ENCODE results near the gene IFITM10.

GRCh38 chr11:1727096-1727690 is 23.2 kb downstream of the IFITM10 start:
- TF ChIP-seq, protein P1, sequence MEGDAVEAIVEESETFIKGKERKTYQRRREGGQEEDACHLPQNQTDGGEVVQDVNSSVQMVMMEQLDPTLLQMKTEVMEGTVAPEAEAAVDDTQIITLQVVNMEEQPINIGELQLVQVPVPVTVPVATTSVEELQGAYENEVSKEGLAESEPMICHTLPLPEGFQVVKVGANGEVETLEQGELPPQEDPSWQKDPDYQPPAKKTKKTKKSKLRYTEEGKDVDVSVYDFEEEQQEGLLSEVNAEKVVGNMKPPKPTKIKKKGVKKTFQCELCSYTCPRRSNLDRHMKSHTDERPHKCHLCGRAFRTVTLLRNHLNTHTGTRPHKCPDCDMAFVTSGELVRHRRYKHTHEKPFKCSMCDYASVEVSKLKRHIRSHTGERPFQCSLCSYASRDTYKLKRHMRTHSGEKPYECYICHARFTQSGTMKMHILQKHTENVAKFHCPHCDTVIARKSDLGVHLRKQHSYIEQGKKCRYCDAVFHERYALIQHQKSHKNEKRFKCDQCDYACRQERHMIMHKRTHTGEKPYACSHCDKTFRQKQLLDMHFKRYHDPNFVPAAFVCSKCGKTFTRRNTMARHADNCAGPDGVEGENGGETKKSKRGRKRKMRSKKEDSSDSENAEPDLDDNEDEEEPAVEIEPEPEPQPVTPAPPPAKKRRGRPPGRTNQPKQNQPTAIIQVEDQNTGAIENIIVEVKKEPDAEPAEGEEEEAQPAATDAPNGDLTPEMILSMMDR (IDR thresholded peaks at IDR 0.05), result no peak
- TF ChIP-seq ELF1 (IDR thresholded peaks at IDR 0.05) (no peak), FOXJ3 (CRISPR knock-in tag; IDR thresholded peaks at IDR 0.05) (no peak), EP300 (IDR thresholded peaks at IDR 0.05; ENCODE audit: borderline replicate concordance in 1 of 2, low read depth in 1 of 2, low read length in 1 of 2) (no peak), GATA2 (CRISPR knock-in tag; IDR thresholded peaks at IDR 0.05) (no peak), TAF1 (IDR thresholded peaks at IDR 0.05; ENCODE audit: borderline replicate concordance, low read depth, low read length) (no peak), POLR2AphosphoS5 (IDR thresholded peaks at IDR 0.05; ENCODE audit: low read depth, low read length) (no peak), CHD2 (IDR thresholded peaks at IDR 0.05; ENCODE audit: low read length, partially characterized antibody) (no peak), EZH2phosphoT487 (IDR thresholded peaks at IDR 0.05; ENCODE audit: borderline replicate concordance, low read depth) (no peak), RAD21 (IDR thresholded peaks at IDR 0.05; ENCODE audit: low read length) (no peak), YY1 (IDR thresholded peaks at IDR 0.05; ENCODE audit: low read depth) (no peak), SMC3 (IDR thresholded peaks at IDR 0.05; ENCODE audit: low read depth, low read length) (no peak)
- TF ChIP-seq, protein P2, sequence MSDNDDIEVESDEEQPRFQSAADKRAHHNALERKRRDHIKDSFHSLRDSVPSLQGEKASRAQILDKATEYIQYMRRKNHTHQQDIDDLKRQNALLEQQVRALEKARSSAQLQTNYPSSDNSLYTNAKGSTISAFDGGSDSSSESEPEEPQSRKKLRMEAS (IDR thresholded peaks at IDR 0.05; ENCODE audit: low read depth), result no peak
- TF ChIP-seq, protein P3, sequence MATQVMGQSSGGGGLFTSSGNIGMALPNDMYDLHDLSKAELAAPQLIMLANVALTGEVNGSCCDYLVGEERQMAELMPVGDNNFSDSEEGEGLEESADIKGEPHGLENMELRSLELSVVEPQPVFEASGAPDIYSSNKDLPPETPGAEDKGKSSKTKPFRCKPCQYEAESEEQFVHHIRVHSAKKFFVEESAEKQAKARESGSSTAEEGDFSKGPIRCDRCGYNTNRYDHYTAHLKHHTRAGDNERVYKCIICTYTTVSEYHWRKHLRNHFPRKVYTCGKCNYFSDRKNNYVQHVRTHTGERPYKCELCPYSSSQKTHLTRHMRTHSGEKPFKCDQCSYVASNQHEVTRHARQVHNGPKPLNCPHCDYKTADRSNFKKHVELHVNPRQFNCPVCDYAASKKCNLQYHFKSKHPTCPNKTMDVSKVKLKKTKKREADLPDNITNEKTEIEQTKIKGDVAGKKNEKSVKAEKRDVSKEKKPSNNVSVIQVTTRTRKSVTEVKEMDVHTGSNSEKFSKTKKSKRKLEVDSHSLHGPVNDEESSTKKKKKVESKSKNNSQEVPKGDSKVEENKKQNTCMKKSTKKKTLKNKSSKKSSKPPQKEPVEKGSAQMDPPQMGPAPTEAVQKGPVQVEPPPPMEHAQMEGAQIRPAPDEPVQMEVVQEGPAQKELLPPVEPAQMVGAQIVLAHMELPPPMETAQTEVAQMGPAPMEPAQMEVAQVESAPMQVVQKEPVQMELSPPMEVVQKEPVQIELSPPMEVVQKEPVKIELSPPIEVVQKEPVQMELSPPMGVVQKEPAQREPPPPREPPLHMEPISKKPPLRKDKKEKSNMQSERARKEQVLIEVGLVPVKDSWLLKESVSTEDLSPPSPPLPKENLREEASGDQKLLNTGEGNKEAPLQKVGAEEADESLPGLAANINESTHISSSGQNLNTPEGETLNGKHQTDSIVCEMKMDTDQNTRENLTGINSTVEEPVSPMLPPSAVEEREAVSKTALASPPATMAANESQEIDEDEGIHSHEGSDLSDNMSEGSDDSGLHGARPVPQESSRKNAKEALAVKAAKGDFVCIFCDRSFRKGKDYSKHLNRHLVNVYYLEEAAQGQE (IDR thresholded peaks at IDR 0.05; ENCODE audit: low read depth, low read length), result no peak

Data from SK-N-SH (cell line).